Smooth muscle cell (in vitro differentiated cells): ENCODE measurements around the gene TMEM132A. TPM values are rescaled to one million over a fixed set of nuclear protein-coding genes. Genes with fewer than 3 reads are reported as not detected.

Experiments used
- DNase-seq: peaks from one replicate; lab custom pipeline; 2025; ENCODE audit not compliant: unreplicated experiment; lab: John Stamatoyannopoulos, UW
- H2AFZ ChIP-seq: fragments of 200-600 bp; sonication (generic); 2 replicates; pipeline ENCODE4 v1.6.0; 2016; ENCODE audit warnings: antibody characterized with exemption, low read depth, mild to moderate bottlenecking
- H3F3A ChIP-seq: fragments of 200-600 bp; sonication (generic); 2 replicates; pipeline ENCODE4 v1.6.0; 2017; ENCODE audit warnings: antibody characterized with exemption, low read depth
- H3K27ac ChIP-seq: fragments of 200-600 bp; sonication (generic); 2 replicates; pipeline ENCODE4 v1.5.1; 2016; ENCODE audit warnings: low read depth, mild to moderate bottlenecking
- H3K27me3 ChIP-seq: fragments of 200-600 bp; sonication (generic); 2 replicates; pipeline ENCODE4 v1.6.1; 2016; ENCODE audit warnings: low read depth, mild to moderate bottlenecking
- H3K36me3 ChIP-seq: fragments of 200-600 bp; sonication (generic); 2 replicates; pipeline ENCODE4 v1.5.1; 2016; ENCODE audit warnings: low read depth
- H3K4me1 ChIP-seq: fragments of 200-600 bp; sonication (generic); 2 replicates; pipeline ENCODE4 v1.5.1; 2016; ENCODE audit warnings: low read depth
- H3K4me2 ChIP-seq: fragments of 200-600 bp; sonication (generic); 2 replicates; pipeline ENCODE4 v1.6.0; 2016; ENCODE audit warnings: mild to moderate bottlenecking
- H3K4me3 ChIP-seq: fragments of 200-600 bp; sonication (generic); 2 replicates; pipeline ENCODE4 v1.5.1; 2016; ENCODE audit warnings: mild to moderate bottlenecking
- H3K79me2 ChIP-seq: fragments of 200-600 bp; sonication (generic); 2 replicates; pipeline ENCODE4 v1.6.0; 2016; ENCODE audit warnings: low read depth, mild to moderate bottlenecking
- H3K9ac ChIP-seq: fragments of 200-600 bp; sonication (generic); 2 replicates; pipeline ENCODE4 v1.6.0; 2016; ENCODE audit warnings: low read depth
- H3K9me3 ChIP-seq: fragments of 200-600 bp; sonication (generic); replicated peaks from 2 replicates; pipeline ENCODE4 v1.5.1; 2016; ENCODE audit warnings: low read depth
- H4K20me1 ChIP-seq: fragments of 200-600 bp; sonication (generic); 2 replicates; pipeline ENCODE4 v1.6.0; 2016; ENCODE audit warnings: low read depth
- CTCF ChIP-seq: fragments of 200-600 bp; sonication (generic); IDR thresholded peaks from 2 replicates; pipeline ENCODE4 v1.5.1; 2017; ENCODE audit warnings: borderline replicate concordance, mild to moderate bottlenecking, antibody characterized with exemption; ENCODE audit not compliant: insufficient read depth, poor library complexity, severe bottlenecking
- WGBS: methylation state at CpG from one replicate; pipeline ENCODE4 v1.1.7; 2016; ENCODE audit warnings: low lambda C conversion rate; 5-methylcytosine and 5-hydroxymethylcytosine counted together
- polyA plus RNA-seq: library from polyadenylated mRNA; unstranded; fragments of >200 nt; fragmentation: Nextera tagmentation; extraction: Ambion mirVana; gene quantifications from 2 replicates; pipeline ENCODE4 v1.2.1, GENCODE V29; 2016
- total RNA-seq: library from RNA; depleted of rRNA; stranded (reverse); fragments of >200 nt; gene quantifications from 2 replicates; pipeline ENCODE4 v1.2.3, GENCODE V29; 2014

The TMEM132A gene
- total and polyA plus RNA-seq, 2 experiments from 2014 or later, result 40.7 to 91.3 TPM

GRCh38 chr11:60925868-60926267 is 1.6 kb downstream of the TMEM132A start:
- no peaks in the 10 kb centered on the region for H3K9me3 ChIP-seq
- no peak for TF ChIP-seq CTCF
- no peak overlapping the region for H3K27ac ChIP-seq
- 82% methylated on average over 6 of the region's 6 CpGs for WGBS
- no peaks in the 10 kb centered on the region for H3K27me3 ChIP-seq
- H3K36me3 ChIP-seq, result peaks cover 3% of the 10 kb centered on the region
- H3F3A ChIP-seq, result no peaks in the 10 kb centered on the region
- no peak for DNase-seq
- H3K79me2 ChIP-seq, result no peaks in the 10 kb centered on the region
- no peak overlapping the region for H3K4me3 ChIP-seq
- H4K20me1 ChIP-seq, result peaks cover 3% of the 10 kb centered on the region
- no peak overlapping the region for H2AFZ ChIP-seq
- peaks cover 13% of the 10 kb centered on the region for H3K4me1 ChIP-seq
- H3K4me2 ChIP-seq, result peak overlapping the region; percentile 94
- no peak overlapping the region for H3K9ac ChIP-seq

- no peak for TF ChIP-seq CTCF
- peaks cover 3% of the 10 kb centered on the region for H3K36me3 ChIP-seq
- H4K20me1 ChIP-seq, result peaks cover 3% of the 10 kb centered on the region
- no peak overlapping the region for H2AFZ ChIP-seq
- no peaks in the 10 kb centered on the region for H3K79me2 ChIP-seq
- H3K4me3 ChIP-seq, result no peak overlapping the region
- DNase-seq, result no peak
- H3K9ac ChIP-seq, result no peak overlapping the region
- H3K27me3 ChIP-seq, result no peaks in the 10 kb centered on the region
- no peaks in the 10 kb centered on the region for H3F3A ChIP-seq
- peaks cover 13% of the 10 kb centered on the region for H3K4me1 ChIP-seq
- 94% methylated on average over 8 of the region's 8 CpGs for WGBS
- no peak overlapping the region for H3K4me2 ChIP-seq
- H3K27ac ChIP-seq, result no peak overlapping the region
- no peaks in the 10 kb centered on the region for H3K9me3 ChIP-seq
Observed at GRCh38 chr11:60926500-60926899, 2.2 kb downstream of the TMEM132A start.

- Histone ChIP-seq H3K27me3 (no peaks in the 10 kb centered on the region), H3K9me3 (no peaks in the 10 kb centered on the region)
- 96% methylated on average over 8 of the region's 8 CpGs for WGBS
Observed at GRCh38 chr11:60927061-60927592, 2.9 kb downstream of the TMEM132A start.

More at GRCh38 chr11:60927061-60927592, 2.9 kb downstream of the TMEM132A start:
- Histone ChIP-seq H3K9ac (no peak overlapping the region), H3K36me3 (peaks cover 3% of the 10 kb centered on the region), H3F3A (no peaks in the 10 kb centered on the region), H3K4me1 (peaks cover 13% of the 10 kb centered on the region), H3K79me2 (no peaks in the 10 kb centered on the region), H3K4me3 (no peak overlapping the region), H3K4me2 (no peak overlapping the region), H2AFZ (no peak overlapping the region), H3K27ac (no peak overlapping the region), H4K20me1 (peaks cover 3% of the 10 kb centered on the region)
- DNase-seq, result no peak
- no peak for TF ChIP-seq CTCF
